Prostate gland (tissue), 2 donors: ENCODE data around the gene ZNF445.

Source experiments
- POLR2A ChIP-seq: fragments of 450-650 bp; IDR thresholded peaks from one replicate; pipeline ENCODE4 v1.6.1; 2016; ENCODE audit warnings: antibody characterized with exemption, mild to moderate bottlenecking
- POLR2AphosphoS5 ChIP-seq: sonication (generic); formaldehyde crosslinking; IDR thresholded peaks from one replicate; pipeline ENCODE4 v1.6.1; 2017; ENCODE audit warnings: antibody characterized with exemption
- TF ChIP-seq, protein P1 (sequence below), 4 experiments: fragments of 200-600 bp in 2 of 4; fragments of 450-650 bp in 2 of 4; sonication (generic) in 2 of 4; IDR thresholded peaks; 1 replicate in 3 of 4; 2 replicates in 1 of 4; pipeline ENCODE4 v1.5.1; 2016 to 2019; ENCODE audit warnings: antibody characterized with exemption in 4 of 4, mild to moderate bottlenecking in 2 of 4, moderate library complexity in 2 of 4

DNA sequence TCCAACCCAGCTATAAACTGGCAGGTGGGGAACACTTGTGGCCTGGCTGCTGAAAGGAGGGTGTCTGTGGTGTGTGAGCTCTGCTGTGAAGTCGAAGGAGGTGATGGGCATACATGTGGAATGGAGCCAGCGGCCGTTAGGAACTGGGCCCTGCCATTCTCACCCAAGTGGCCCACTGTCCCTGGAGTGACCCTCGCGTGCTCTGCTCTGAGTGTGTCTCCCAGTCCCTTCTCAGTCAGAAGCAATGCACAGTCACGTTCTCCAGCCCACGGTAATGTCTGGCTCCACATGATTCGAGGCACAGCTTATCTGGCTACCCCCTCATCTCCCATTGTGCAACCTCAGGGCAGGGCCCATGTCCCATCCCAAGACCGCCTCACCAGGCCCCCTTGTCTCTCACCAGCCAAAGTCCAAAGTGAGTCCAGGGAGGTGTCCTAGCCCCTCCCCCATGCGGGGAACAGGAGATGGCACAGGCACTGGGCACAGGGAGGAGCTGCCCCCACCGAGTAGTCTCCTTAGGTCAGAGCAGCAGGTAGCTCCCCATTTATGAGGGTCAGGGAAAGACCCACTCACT lies 62.9 kb downstream of the ZNF445 start:
- TF ChIP-seq, protein P1, sequence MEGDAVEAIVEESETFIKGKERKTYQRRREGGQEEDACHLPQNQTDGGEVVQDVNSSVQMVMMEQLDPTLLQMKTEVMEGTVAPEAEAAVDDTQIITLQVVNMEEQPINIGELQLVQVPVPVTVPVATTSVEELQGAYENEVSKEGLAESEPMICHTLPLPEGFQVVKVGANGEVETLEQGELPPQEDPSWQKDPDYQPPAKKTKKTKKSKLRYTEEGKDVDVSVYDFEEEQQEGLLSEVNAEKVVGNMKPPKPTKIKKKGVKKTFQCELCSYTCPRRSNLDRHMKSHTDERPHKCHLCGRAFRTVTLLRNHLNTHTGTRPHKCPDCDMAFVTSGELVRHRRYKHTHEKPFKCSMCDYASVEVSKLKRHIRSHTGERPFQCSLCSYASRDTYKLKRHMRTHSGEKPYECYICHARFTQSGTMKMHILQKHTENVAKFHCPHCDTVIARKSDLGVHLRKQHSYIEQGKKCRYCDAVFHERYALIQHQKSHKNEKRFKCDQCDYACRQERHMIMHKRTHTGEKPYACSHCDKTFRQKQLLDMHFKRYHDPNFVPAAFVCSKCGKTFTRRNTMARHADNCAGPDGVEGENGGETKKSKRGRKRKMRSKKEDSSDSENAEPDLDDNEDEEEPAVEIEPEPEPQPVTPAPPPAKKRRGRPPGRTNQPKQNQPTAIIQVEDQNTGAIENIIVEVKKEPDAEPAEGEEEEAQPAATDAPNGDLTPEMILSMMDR (IDR thresholded peaks at IDR 0.05) = no peak
- TF ChIP-seq POLR2A (no peak), POLR2AphosphoS5 (no peak)
